ENCODE measurements around the gene TRIM15. TPM values are rescaled to one million over a fixed set of nuclear protein-coding genes. Genes with fewer than 3 reads are reported as not detected.

TRIM15 gene
- total RNA-seq, 1 experiment from 2014 or later: 0.20 TPM

DNA sequence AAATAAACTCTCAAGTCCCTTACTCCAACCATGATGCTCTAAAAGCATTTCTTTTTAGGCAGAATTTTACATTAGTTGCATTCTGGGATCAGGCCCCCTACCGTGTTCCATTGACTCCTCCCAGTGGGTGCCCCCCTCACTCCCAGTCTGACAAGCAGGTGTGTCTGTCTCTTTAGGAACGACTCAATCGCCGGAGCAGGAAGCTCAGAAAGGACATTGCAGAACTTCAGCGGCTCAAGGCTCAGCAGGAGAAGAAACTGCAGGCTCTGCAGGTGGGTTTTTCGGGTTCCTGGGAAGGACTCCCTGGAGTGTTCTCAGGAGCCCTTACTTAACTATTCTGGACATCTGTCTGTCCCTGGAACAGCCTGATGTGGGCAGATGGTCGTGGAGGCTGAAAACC lies 17.5 kb upstream of the TRIM15 start:
- peaks cover 54% of the 10 kb centered on the region for H3K27me3 Mint-ChIP-seq (ENCODE audit: low read depth)
- no peaks in the 10 kb centered on the region for H3K9me3 Mint-ChIP-seq
- no CpG with 5 or more reads among the region's 7 CpGs for WGBS (ENCODE audit: extremely low coverage, insufficient read length, low lambda C conversion rate)

More for the DNA sequence above, 17.5 kb upstream of the TRIM15 start:
- Histone ChIP-seq H3K14ac (ENCODE audit: insufficient read depth, low read length) (no peak overlapping the region), H2BK120ac (ENCODE audit: low read depth, low read length, poor library complexity, severe bottlenecking) (no peak overlapping the region), H3K23me2 (ENCODE audit: insufficient read length, low read depth, low read length, poor library complexity, severe bottlenecking) (no peaks in the 10 kb centered on the region), H4K8ac (replicated peaks; ENCODE audit: insufficient read length, low read depth, low read length) (no peak overlapping the region), H4K5ac (ENCODE audit: insufficient read length, low read depth, low read length) (no peak overlapping the region), H3K4ac (ENCODE audit: low read depth, low read length) (no peak overlapping the region), H3K4me1 (ENCODE audit: insufficient read depth, low read length) (peaks cover 3% of the 10 kb centered on the region; the same call in 1 of the 2 replicates), H2BK12ac (ENCODE audit: insufficient read length, low read depth, low read length) (no peak overlapping the region), H2AFZ (ENCODE audit: low read length) (no peak overlapping the region), H2BK20ac (ENCODE audit: low read depth, low read length, poor library complexity, severe bottlenecking) (no peak overlapping the region), H3K23ac (ENCODE audit: insufficient read length, low read depth, low read length) (no peak overlapping the region), H3K9me3 (ENCODE audit: control insufficient read depth, low read depth, low read length) (no peaks in the 10 kb centered on the region), H3T11ph (ENCODE audit: low read length) (no peak overlapping the region), H3K4me2 (ENCODE audit: insufficient read depth, insufficient read length, low read length) (no peak overlapping the region), H4K20me1 (ENCODE audit: control insufficient read depth, insufficient read depth, insufficient read length) (no peaks in the 10 kb centered on the region), H3K79me2 (ENCODE audit: insufficient read depth, low read length) (no peaks in the 10 kb centered on the region), H3K79me1 (ENCODE audit: insufficient read depth, low read depth, low read length, poor library complexity, severe bottlenecking) (no peaks in the 10 kb centered on the region), H2BK15ac (ENCODE audit: low read depth, low read length) (no peak overlapping the region; the same call in 1 of the 2 replicates), H3K27ac (ENCODE audit: insufficient read length, low read depth, low read length) (no peak overlapping the region), H4K91ac (ENCODE audit: insufficient read length, low read depth, low read length) (no peak overlapping the region), H3K27me3 (ENCODE audit: insufficient read depth, low read length) (no peaks in the 10 kb centered on the region), H3K56ac (ENCODE audit: insufficient read length, low read depth, low read length) (no peak overlapping the region), H2BK5ac (ENCODE audit: insufficient read length, low read length) (no peak overlapping the region), H3K9ac (ENCODE audit: extremely low read depth, insufficient read length, low read length) (no peak overlapping the region), H2AK5ac (ENCODE audit: insufficient read length, low read length) (no peak overlapping the region), H3K18ac (ENCODE audit: insufficient read length, low read depth, low read length) (no peak overlapping the region)
- Mint-ChIP-seq H3K27ac (no peak overlapping the region; a peak in 1 of 7 replicates), H3K4me1 (peaks cover 8 to 9% of the 10 kb centered on the region in 2 experiments), H3K36me3 (ENCODE audit: insufficient read depth in 1 of 3, low read depth in 3 of 3) (no peaks in the 10 kb centered on the region), H3K4me3 (no peak overlapping the region)
- no peak for DNase-seq
- TF ChIP-seq, protein P1, sequence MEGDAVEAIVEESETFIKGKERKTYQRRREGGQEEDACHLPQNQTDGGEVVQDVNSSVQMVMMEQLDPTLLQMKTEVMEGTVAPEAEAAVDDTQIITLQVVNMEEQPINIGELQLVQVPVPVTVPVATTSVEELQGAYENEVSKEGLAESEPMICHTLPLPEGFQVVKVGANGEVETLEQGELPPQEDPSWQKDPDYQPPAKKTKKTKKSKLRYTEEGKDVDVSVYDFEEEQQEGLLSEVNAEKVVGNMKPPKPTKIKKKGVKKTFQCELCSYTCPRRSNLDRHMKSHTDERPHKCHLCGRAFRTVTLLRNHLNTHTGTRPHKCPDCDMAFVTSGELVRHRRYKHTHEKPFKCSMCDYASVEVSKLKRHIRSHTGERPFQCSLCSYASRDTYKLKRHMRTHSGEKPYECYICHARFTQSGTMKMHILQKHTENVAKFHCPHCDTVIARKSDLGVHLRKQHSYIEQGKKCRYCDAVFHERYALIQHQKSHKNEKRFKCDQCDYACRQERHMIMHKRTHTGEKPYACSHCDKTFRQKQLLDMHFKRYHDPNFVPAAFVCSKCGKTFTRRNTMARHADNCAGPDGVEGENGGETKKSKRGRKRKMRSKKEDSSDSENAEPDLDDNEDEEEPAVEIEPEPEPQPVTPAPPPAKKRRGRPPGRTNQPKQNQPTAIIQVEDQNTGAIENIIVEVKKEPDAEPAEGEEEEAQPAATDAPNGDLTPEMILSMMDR (conservative IDR thresholded peaks at IDR 0.05): no peak

Data from H9 (cell line).